Superior temporal gyrus (tissue), 1 donor: ENCODE measurements around the gene DENND2C.

Experiments
- DNase-seq: peaks from one replicate; pipeline ENCODE4 v3.0.0-alpha.2; 2016; ENCODE audit errors: extremely low spot score

The DENND2C gene, protein sequence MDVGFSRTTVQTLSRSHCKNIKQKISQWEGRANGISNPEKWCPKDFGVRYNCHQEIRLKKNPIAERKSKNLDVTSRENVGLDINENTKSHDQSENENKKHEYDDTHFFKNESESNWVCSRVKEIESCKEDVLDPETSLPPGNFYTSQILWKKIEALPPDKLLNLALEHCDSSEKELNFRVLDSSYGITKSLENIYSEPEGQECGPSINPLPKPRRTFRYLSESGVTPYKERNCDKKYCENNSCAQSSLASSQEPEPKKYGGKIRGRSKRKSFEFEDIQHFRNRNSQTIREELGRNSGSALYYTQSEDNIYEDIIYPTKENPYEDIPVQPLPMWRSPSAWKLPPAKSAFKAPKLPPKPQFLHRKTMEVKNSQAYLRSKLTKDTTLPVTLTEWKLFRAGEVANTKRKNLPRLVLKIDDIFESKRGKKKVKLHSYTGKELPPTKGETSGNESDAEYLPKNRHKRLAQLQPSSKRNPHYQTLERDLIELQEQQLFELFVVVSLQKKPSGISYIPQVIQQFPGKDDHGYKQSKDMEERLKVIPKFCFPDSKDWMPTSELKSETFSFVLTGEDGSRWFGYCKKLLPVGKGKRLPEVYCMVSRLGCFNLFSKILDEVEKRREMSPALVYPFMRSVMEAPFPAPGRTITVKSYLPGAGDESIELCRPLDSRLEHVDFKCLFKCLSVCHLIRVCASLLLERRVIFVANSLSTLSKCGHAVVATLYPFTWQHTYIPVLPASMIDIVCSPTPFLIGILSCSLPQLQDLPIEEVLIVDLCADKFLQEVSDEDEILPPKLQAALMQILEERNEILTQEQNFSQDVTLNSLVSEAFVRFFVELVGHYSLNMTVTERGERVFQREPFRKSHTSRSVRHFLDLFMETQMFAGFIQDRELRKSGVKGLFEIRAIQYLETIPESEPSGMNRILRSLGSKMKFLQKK

DNA sequence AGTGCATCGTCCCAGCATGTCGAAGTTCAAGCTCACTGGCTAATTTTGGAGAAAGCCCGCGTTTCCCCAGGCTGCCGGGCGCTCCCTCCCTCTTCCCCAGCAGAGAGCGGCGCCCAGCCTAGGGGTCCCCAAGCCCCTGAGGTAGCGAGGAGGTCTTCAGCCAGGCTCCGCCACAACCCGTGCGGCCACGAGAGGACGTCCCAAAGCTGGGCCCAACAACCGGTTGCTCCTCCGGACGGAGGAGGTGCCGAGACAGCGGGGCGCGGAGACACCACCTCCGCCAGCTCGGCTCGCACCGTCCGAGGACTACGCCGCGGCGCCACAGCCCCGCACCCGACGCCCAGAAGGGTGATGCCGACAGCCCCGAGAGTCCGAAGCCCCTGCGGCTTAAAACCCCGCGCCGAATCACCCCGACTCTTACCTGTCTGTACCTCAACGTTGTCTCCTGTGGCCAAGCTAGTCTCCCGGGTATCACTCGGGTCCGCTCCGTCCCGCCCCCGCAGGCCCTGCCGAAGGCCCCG is at the start of gene DENND2C:
Gene DENND2C, minus strand, starts transcription at position 488 of the 521 bp plus-strand sequence. CDS start 44,065 bp downstream, outside the sequence.
- DNase-seq, result no peak

- DNase-seq, result no peak
Measured at GRCh38 chr1:114719424-114719787, 49.6 kb upstream of the DENND2C start.

- DNase-seq, result no peak
Measured at GRCh38 chr1:114718661-114719423, 49.0 kb upstream of the DENND2C start.

- DNase-seq, result peak; percentile 96
Measured at GRCh38 chr1:114716304-114717170, 46.7 kb upstream of the DENND2C start, which contains the start of gene NRAS. Gene NRAS, minus strand, starts transcription at chr1:114716771. Its CDS starts 611 bp downstream, at chr1:114716160.

- no peak for DNase-seq
Measured at GRCh38 chr1:114715952-114716303, 46.1 kb upstream of the DENND2C start.

GRCh38 chr1:114712977-114713376 is 43.1 kb upstream of the DENND2C start:
- DNase-seq, result no peak

DNA sequence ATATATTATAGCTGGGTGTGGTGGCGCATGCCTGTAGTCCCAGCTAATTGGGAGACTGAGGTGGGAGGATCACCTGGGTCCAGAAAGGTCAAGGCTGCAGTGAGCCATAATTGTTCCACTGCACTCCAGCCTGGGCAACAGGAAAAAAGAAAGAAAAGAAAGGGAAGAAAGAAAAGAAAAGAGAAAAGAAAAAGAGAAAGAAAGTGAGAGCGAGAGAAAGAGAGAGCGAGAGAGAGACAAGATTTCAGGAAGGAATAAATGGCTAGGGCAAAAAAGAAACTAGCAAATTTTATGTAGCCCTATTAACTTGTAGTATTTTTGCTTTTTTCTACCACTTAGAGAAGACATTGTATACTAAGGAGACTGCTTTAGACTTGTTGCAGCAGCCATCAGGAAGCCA is 40.5 kb upstream of the DENND2C start:
- DNase-seq, result no peak

- DNase-seq, result no peak
Measured at GRCh38 chr1:114707604-114708003, 37.8 kb upstream of the DENND2C start.

DNA sequence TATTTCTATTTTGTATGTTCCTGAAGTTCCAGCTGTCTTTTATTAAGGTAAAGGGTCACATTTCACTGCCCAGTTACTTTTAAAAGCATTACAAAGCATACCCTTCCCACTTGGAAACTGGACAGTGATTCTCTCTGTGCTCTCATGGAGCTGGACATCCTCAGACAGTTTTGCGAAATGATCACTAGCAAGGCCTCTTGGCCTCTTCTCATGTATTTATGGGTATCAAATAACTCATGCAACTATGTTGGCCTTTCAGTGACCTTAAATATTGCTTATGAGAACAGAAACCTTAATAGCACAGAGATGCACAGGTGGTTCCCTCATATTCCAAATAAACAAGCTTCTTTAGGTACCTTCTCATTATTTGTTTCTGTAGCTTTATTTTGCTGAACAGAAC is 33.4 kb upstream of the DENND2C start:
- DNase-seq, result no peak

GRCh38 chr1:114702737-114703136 is 32.9 kb upstream of the DENND2C start:
- DNase-seq, result no peak

DNA sequence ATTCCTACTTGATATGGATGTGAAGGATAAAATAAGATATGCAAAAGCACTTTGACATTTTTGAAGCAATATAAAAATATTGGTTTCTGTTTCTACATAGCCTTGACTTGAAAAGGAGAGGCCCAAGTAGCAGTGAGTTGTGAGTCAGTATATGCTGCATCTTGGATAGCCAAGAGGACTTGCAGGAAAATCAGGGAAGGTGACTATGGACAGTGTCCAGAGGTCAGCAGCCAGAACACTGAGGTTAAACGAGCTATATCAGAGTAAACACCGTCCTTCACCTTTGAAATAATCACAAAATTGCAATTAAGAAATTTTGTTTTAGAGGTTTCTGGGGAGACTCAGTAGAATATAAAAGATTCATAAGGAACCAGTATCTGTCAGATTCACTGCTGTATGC is 32.1 kb upstream of the DENND2C start:
- no peak for DNase-seq

DNA sequence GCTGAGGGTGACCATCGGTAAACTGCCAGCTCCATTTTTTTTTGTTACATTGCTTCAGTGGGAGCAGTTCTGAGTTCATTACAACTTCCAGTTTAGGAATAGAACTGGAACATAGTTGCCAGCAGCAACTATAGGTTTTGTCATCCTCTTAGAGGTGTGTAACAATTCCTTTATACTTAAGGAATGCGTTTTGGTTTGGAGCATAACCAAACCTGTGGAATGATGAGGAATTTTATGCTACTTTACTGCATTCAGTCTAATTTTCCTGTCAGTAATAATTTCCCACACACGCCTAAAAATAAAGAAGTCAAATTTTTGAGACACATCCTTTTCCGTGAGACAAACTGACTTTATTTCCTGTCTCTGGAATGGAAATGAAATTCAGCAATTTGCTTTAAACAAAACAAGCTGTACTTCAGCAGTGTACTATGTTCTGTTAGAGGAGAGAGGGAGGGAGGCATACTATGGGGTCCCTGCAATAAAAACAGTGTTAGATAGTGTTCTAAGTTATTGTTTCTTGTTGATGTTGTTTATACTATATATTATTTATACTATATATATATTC is 30.3 kb upstream of the DENND2C start:
- no peak for DNase-seq

GRCh38 chr1:114696810-114697209 is 27.0 kb upstream of the DENND2C start:
- no peak for DNase-seq

DNA sequence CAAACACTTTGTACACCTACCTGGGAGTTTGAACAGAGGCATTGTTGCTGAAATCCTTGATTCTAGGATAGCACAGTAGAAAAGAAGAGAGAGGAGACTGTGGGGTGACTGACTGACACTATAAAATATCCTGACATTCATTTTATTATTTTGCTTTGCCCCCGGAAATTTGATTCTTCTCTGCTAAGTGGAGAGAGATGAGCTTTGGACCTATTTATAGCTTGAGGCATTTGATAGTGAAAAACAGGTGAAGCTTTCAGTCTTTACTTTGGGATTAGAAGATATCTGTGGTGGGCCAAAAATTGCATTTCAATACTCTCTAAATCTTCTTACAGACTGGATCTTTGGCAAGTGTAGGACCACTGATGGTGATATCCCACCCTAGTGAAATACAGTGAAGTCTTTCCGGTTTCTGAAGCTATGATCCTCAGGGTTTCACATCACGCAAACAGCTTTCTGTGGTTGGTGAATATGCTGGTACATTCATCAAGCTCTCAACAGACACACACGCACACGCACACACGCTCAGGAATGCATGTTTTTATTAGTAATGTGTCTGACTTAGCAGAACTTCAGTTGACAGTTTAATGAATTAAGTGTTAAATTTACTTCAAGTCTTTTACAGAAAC is 25.7 kb upstream of the DENND2C start, which contains the start of gene AMPD1:
Gene AMPD1, minus strand, starts transcription at position 117 of the 629 bp plus-strand sequence. Its CDS starts 75 bp downstream, at position 42.
- no peak for DNase-seq

GRCh38 chr1:114694540-114695310 is 24.9 kb upstream of the DENND2C start:
- no peak for DNase-seq

DNA sequence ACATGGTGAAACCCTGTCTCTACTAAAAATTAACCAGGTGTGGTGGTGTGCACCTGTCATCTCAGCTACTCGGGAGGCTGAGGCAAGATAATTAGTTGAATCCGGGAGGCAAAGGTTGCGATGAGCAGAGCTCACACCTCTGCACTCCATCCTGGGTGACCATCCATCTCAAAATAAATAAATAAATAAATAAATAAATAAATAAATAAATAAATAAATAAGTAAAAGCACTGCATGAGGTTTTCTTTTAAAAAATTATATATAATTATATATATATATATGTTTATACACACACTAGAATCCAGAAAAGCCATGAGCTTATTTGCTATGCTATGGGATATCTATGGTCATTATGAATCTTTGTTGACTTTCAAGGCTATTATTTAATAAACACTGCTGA is 23.1 kb upstream of the DENND2C start:
- no peak for DNase-seq

DNA sequence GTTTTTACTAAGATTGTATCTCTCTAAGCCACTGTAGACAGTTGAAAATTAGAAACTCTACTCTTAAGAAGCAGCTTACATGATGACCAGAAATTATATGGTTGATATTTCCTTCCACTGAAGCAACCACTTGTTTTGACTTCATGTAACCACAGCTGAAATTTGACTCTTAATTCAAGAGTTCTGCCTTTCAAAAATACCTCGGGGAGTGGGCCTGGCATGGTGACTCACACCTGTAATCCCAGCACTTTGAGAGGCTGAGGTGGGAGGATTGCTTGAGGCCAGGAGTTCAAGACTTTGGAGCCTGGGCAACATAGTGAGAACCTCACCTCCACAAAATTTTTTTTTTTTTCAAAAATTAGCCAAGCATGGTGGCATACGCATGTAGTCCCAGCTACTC is 21.2 kb upstream of the DENND2C start:
- no peak for DNase-seq

GRCh38 chr1:114690148-114690547 is 20.3 kb upstream of the DENND2C start:
- DNase-seq, result no peak

DNA sequence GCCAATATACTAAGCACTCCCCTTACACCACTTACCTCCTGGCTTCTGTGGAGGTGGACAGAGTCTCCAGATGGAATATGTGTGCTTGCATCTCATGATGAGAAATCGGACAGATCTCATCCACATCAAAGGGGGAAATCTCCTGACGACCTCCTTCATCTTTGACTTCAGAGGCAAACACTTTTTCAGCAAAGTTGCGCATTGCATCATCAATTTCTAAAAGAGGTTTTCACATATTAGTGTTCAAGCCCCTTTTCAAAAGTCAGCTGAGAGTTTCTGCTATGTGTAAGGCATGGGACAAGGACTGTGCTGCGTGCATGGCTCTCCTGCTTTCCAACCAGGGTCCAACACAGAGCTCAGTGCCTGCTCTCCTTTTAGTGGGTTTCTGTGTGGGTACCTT is 18.7 kb upstream of the DENND2C start:
- no peak for DNase-seq
